ENCODE results near the gene ZBTB44. TPM values are rescaled to one million over a fixed set of nuclear protein-coding genes. Genes with fewer than 3 reads are reported as not detected.

Gene ZBTB44
- total RNA-seq, 1 donor from 2014 or later, result 53.3 TPM

DNA sequence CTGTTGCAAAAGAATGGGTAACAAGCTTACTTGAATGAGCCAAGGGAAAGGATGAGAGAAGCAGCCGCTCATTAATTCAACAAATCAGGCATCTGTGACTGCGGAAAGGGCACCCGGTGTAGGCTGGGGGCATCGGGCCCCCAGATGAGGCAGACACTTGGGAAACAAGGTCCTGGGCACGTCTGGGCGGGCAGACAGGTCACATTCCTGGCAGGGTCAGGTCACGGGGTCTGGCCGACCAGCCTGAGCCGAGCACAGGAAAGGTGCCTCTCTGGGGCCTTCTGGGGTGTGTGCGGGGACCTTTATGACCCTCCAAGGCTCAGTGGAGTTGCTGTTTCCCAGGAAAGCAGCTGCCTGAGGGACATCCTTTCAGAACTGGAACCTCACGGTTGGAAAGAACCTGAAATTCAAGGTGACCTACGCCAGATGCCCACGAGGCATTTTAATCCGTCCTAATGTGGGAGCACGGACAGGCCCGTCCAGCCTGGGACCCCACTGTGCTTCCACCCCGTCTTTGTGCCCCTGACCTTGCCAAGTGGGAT is 98.1 kb downstream of the ZBTB44 start:
- intact Hi-C loops (cut with micrococcal nuclease), result no loop called here

DNA sequence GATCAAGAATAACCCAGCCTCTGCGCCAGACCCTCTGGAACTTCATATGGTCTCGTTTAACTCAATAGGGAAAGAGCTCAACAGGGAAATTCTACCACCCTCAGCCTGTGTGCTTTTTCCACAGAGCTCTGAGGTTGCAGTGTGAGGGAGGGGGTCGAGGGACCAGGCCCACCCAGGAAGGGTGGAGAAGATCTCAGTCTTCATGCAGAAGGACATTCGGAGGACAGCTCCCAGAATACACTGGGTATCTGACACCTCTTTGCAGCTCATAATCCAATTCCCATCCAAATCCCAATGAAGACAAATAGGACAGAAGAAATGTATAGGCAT is 98.5 kb downstream of the ZBTB44 start:
- intact Hi-C loops (cut with micrococcal nuclease), result no loop called here

DNA sequence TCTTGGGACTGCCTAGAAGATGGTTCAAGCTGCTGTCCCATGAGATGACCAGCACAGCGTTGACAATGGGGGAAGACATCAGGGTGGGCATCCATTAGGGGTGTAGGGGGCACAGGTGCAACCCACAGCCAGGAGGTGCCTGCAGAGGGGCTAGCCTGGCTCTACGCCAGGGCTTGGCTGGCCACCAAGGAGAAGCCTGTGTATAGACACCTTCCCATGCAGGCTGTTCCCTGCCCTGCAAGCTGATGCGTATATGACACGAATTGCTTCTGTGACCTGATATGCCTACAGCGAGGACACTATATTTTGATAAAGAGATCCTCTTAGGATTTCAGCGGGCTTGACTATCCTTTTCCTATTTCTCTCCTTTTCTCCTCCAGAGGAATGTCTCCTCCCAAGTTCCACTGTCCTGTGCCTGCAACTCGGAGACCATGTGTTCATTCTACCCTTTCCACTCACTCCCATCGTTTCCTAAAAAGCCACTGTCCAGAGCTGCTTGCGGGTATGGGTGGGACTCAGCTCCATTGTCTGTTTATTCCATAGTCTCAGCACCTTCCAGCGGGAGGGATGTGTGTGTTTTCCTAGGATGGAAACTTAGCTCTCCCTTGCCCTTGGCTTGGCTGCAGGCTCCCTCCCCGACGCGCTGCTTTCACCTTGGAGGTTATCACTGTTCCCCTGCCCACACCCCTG is 99.0 kb downstream of the ZBTB44 start:
- intact Hi-C loops (cut with micrococcal nuclease), result no loop called here

DNA sequence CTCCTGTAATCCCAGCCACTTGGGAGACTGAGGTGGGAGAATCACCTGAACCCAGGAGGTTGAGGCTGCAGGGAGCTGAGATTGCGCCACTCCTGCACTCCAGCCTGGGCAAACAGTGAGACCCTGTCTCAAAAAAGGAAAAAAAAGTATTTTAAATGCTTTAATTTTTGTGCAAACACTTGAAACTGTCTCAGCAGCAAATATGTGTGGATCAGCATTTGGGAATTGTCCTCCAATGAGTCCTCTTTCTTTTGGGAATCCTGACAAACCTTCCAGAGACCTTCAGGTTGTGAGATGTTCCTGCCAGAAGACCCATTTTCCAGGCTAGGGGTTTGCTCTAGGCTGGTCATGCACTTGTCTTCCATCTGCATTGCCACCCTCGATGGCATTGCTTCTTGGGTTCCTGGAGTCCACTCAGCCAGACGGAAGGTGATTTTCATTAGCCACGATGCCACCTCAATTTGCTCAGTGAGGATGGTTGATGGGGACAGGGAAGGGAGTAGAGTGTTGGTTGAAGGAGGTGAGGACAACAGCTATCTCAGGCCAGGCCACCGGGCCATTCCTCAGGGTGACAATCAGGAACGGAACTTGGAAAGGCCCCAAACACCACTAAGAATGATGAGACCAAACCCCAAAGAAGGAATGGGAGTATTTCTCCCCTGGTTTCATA is 99.7 kb downstream of the ZBTB44 start:
- intact Hi-C loops (cut with micrococcal nuclease), result no loop called here

DNA sequence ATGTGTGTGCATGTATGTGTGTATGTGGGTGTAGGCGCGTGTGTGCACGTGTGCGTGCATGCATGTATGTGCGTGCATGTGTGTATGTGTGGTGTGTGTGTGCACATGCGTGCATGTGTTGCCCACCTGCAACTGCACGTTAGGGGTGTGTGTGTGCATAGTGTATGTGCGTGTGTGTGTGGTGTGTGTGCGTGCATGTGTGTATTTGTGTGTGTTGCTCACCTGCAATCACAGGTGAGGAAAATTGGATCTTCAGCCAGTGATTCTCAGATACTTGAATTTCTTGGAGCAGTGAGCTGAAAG is 100.8 kb downstream of the ZBTB44 start:
- intact Hi-C loops (cut with micrococcal nuclease), result loop anchor here (1.0 kb wide), 3 partner anchors 157 to 648 kb away; no protein-coding TSS in a partner anchor

DNA sequence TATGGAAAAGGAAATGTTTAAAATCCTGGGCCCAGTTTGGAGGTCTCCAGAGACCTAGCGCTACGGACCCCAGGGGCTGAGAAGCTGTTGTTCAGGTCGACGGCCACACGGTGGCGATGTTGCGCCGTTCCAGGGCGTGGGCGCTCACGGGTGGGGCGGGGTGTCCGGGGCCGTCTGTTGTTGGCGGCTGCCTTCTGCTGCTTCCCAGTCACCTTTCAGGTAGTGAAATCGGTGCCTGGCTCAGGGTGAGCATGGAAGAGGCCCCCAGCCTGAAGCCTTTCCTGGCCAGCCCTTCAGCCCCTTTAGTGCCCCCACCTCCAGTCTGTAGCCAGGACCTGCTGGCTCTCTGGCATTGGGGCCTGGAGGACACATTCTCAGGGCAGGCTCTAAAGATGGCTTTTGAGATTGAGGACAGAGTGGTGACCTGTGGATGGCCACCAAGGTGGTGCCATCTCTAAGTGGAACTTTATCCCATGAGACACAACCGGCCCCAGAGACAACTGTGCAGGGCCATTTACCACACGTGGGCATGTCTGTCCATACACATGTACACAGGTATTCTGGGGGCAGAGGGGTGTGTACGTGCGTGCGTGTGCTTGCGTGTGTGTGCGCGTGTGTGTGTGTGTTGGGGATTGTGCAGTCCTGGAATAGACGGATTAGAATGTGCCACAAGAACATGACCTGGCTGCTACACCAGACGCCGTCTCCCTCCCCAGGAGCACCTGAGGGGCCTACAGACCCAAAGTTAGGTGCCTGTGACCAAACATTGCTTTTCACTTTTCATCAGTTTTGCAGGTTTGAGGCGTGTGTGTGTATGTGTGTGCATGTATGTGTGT is 101.4 kb downstream of the ZBTB44 start:
- intact Hi-C loops (cut with micrococcal nuclease), result loop anchor here (1.0 kb wide), 3 partner anchors 158 to 649 kb away; no protein-coding TSS in a partner anchor

DNA sequence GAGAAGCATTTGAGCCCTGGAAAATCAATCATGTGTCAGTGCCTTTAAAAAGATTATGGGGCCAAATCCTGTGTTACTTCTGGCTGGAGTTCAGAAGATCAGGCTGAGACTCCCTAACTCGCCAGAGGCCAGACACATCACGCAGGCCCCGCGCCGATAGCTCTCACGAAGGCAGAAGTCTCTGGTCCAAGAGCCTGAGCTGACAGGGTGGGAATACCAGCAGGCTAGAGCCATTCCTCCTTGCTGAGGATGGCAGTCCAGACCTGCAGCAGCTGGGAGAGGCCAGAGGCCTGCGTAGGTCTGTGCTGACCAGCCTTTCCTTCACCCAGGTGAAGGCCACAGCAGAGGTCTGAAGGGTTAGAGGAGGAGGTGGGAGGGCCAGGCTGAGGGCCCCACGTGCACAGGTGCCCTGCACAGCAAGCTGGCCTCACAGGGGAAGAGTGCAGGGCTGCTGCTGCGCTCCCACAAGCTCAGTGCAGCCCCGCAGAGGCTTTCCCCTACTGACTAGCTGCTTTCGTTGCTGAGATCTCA is 102.2 kb downstream of the ZBTB44 start:
- intact Hi-C loops (cut with micrococcal nuclease), result no loop called here

DNA sequence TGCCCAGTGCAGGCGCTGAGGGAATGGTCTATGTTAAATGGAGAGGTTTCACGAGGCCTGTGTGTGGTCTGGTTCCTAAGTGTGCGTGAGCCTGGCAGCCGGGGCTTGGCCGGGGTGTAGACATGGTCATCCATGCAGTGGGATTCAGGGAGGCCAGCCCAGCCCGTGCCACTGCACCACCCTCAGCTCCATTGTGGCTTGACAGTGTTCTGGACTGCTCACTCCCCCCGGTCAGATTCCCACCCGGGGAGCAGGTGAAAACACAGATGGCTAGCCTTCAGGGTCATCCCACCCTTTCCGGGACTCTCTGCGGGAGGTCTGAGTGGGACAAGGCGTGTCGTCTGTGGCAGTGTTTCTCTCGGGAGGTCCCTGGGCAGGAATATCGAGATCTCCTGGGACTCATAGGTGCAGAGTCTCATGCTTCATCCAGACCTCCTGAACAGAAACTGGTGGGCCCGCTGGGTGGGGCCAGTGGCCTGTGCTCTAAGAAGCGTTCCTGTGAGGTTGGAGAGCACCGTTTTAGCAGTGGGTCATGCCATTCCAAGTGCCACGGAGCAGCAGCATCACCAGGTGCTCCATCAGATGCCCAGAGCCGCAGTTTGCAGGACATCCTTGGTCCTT is 102.8 kb downstream of the ZBTB44 start:
- intact Hi-C loops (cut with micrococcal nuclease), result no loop called here

DNA sequence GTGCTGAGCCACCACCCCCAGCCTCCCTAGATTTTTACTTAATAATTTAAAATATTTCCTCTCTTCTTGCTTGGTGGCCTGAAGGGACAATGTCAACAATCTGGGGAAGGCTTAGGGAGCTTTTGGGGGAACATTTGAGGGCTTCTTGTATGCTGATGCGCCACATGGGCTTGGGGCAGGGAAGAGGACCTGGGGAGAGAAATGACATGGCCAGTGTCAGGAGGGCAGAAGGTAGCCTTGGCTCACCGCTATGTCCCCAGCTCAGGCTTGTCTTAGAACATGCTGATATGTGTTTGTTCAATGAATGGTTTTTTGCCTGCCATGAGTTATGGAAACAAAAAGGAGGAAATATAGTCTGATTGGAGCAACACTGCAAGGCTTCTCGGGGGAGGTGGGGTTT is 103.6 kb downstream of the ZBTB44 start:
- intact Hi-C loops (cut with micrococcal nuclease), result no loop called here

DNA sequence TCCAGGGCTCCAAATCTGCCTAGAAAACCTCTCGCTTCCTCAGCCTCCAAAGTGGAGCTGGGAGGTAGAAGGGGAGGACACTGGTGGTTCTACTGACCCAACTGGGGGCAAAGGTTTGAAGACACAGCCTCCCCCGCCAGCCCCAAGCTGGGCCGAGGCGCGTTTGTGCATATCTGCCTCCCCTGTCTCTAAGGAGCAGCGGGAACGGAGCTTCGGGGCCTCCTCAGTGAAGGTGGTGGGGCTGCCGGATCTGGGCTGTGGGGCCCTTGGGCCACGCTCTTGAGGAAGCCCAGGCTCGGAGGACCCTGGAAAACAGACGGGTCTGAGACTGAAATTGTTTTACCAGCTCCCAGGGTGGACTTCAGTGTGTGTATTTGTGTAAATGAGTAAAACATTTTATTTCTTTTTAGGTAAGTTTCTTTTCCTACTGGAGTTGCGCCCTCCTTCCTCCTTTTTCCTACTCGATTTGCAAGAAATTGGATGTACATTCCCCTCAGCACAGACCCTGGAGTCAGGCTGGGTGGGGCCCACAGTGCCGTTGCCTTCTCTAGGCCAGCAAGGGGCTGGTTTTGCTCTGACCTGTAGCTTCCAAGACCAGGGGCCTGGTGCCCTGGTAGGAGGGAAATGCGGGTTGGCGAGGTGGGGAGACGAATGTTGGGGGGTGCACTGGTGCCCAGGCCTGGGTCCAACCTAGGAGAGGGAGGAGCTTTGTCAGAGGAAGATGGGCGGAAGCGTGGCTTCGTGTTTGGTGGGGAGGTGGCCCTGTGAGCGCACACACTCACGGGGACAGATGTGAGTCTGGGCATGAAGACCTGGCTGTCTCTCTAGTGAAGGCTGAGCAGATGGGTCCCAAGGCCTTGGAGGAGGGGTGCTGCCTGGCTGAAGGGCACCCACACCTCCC is 104.5 kb downstream of the ZBTB44 start:
- intact Hi-C loops (cut with micrococcal nuclease), result no loop called here

DNA sequence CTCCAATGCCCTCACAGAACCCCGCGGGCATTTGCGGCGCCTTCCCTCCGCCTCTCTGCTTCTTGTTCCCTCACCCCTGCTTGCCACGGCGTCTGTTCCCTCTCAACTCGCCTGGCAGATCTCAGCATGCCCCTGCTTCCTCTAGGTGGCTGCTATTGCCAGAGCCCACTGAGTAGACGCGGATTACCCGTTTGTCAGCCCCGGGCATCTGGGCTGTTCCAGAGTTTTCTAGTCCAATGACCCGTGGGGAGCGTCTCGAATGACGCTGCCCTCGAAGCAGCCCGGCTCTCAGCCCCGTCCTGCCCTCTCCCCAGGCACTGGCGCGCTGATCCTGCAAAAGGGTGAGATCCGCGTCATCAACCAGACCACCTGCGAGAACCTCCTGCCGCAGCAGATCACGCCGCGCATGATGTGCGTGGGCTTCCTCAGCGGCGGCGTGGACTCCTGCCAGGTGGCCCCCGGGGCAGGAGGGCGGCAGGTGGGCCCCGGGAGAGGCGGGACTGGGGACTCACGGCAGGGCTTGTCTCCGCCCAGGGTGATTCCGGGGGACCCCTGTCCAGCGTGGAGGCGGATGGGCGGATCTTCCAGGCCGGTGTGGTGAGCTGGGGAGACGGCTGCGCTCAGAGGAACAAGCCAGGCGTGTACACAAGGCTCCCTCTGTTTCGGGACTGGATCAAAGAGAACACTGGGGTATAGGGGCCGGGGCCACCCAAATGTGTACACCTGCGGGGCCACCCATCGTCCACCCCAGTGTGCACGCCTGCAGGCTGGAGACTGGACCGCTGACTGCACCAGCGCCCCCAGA is 105.4 kb downstream of the ZBTB44 start:
- intact Hi-C loops (cut with micrococcal nuclease), result no loop called here

DNA sequence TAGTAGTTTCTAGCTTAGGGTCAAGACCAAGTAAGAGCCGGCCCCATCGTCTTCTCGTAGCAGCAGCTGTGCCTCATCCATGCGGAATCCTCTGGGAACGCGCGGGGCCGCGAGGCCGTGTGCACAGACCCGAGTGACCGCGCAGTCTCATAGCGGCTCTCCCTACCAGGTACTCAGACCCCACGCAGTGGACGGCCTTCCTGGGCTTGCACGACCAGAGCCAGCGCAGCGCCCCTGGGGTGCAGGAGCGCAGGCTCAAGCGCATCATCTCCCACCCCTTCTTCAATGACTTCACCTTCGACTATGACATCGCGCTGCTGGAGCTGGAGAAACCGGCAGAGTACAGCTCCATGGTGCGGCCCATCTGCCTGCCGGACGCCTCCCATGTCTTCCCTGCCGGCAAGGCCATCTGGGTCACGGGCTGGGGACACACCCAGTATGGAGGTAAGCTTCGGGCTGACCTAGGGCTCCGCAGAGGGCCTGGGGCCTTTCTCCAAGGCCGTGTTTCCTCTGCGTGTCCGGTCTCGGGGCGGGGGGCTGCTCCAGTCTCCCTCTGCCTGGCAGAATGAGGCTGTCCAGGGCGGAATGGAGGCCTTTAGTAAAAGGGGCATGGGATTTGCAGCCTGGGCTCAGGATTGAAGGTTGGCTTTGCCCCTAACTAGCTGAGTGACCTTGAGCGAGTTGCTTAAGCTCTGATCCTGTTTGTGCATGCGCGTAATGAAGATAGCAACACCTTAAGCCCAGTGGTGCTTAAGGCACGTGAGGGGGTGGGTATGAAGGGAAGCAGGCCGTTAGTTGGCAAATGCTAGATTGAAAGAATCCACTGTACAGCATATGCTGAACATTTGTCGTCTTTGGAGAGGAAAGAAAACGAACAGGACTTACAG is 106.2 kb downstream of the ZBTB44 start:
- intact Hi-C loops (cut with micrococcal nuclease), result no loop called here

DNA sequence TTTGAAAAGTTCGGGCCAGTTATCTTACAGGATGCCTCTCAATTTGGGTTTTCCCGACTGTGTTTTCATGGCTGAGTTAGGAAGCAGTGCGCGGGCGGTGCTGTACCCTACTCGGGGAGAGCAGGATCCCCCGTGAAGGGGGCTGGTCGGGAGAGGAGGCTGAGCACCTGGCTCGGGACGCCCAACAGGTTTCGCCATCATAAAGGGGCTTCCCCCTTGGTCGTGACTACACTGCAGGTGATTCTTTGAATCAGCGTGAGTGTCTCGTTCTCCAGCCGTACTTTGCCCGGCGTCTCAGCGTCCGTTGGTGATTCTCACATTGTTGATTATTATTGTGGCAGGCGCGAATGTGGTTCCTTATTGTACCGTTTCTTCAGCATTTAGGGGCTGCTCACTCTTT is 108.6 kb downstream of the ZBTB44 start:
- intact Hi-C loops (cut with micrococcal nuclease), result no loop called here

DNA sequence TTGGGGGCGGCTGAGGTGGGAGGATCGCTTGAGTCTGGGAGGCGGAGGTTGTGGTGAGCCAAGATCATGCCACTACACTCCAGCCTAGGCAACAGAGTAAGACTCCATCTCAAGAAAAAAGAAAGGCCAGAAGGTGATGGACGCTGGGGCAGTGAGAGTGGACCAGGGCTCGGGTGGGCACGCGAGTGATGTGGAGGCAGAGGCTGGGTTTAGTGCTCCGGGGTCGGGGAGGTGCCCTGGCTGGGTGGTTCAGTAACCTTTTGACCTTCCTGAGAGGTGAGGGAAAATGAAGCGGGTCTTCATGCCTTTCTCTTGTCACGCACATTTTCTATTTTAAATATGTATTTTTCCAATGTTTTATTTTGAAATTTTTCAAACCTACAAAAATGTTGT is 110.0 kb downstream of the ZBTB44 start:
- intact Hi-C loops (cut with micrococcal nuclease), result no loop called here

DNA sequence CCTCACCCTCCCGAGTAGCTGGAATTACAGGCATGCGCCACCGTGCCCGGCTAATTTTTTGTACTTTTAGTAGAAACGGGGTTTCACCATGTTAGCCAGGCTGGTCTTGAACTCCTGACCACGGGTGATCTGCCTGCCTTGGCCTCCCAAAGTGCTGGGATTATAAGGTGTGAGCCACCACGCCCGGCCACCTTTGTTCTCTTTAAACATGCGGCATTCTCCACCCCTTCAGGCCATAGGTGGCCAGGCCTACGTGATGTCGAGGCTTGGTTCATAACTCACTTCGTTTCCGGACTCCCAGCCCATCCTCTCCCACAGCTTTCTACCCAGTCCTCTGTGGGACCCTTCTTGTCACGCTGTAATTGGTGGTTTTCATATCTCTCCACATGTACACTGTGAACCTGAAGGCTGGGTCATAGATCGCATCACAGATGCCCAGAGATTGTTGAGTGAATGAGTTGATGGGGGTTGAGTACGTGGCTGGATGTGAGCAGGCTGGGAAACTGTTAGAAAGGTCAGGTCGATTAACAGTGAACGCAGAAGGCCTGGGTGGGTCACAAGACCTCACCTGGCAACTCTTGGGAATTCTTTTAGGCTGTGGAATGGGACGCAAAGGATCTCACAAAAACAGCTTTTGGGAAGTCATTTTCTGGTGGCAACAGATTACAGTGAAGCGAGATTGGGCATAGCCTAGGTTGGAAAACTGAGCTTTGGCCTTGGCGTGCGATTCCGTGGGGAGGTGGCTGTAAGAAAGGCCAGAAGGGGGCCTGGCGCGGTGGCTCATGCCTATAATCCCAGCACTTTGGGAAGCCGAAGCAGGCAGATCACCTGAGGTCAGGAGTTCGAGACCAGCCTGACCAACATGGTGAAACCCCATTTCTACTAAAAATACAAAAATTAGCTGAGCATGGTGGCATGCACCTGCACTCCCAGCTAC is 110.7 kb downstream of the ZBTB44 start:
- intact Hi-C loops (cut with micrococcal nuclease), result no loop called here

DNA sequence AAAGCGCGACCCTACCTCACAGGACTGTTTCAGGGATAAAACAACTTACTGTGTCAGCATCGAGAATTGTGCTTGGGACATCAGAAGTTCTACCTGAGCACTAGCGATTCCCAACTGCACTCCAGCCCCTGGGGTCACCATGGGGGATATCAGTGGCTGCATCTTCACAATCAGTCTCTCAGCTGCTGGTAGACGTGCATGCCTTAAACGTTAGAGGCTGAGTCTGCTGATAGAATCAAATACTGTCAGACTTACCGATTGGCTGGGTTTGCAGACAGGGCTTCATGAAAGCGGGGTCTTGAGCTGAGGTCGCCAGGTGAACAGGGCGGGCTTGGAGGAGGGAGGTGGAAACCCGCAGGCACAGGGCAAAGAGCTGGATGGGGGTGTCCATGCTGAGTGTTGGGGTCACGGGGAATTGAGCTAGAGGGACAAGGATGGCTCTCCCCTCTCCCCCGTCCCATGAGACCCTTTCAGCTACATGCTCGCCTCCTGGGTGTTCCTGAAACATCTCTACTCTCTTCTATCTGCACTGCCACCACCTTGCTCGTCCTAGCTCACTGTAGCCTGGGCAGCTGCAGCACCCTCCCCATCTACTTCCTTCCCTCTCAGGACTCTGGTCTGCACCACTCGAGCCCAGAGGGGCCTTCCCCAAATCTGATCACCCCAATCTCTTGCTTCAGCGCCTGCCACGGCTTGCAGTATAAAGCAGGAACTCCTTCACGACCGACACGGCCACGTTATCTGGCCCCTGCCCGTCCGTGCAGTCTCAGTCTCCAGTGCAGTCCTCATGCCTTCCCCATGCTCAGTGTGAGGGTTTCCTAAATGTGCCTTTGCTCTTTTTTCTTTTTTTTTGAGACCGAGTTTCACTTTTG is 111.7 kb downstream of the ZBTB44 start:
- intact Hi-C loops (cut with micrococcal nuclease), result no loop called here

All from T-helper 2 cell treated with Interferon-gamma antibody and Interleukin-4, amounts not matched to agents 100 ng/mL and 5 ng/mL, for 36 hours (primary cell).